HG03378 (cell line): ENCODE data around the gene ZDHHC14.
A peak's percentile ranks its signal among the peaks of the same experiment; 100 is the strongest.

Source experiments
- ATAC-seq: cut with Tn5 transposase; IDR thresholded peaks from one replicate; pipeline ENCODE4 v1.9.1; 2021; ENCODE audit warnings: mild to moderate bottlenecking, moderate library complexity; ENCODE audit not compliant: unreplicated experiment

Gene ZDHHC14

GRCh38 chr6:157651731-157652490 is 270.9 kb downstream of the ZDHHC14 start:
- no peak for ATAC-seq

DNA sequence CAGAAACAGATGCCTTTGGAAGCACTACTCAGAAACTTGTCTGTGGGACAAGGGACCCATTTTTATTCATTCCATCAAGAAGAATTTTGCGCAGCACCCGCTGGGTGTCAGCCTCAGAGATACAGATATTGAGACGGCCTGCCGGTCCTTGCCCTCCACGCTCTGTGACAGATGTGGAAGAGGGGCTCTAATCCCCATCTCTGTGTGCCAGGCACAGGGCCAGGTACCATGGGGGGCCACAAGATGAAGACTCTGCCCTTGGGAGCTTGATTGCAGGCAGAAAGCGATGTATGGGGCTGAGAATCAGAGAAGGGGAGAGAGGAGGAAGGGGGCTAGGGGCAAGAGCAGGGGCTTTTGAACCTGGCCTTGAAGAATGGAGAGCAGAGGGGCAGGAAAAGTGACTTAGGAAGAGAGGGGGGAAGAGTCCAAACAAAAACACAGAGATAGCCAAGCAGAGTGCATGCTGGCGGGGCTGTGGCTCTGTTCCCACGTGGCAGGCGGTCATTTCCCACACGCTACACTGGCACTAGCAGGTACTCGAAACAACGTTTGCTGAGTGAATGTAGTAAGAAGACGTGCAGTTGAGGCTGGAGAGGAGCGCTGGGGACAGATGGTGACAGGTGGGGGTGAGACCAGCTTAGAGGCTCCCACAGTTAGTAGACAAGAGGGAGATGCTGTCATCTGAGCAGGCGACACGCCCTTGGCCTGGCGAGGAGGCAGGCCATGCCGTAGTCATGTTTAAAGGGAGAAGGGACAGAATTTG is 271.8 kb downstream of the ZDHHC14 start:
- no peak for ATAC-seq

DNA sequence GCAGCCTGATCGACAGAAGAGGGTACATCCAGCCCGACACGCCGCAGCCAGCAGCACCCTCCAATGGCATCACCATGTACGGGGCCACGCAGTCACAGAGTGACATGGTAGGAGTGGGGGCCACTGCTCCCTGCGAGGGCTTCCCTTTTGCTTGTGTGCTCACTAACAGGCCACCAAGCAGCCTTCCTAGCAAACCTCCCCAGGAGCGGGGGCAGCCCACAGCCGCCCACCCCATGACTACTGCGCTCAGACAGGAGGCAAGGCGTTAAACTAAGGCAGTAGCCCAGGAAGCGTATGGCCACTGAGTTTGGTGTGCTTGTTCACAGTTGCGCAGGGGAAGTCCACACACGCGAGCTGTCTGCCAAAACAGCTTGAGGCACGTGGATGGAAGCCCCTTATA is 272.5 kb downstream of the ZDHHC14 start:
- ATAC-seq = no peak

- ATAC-seq = no peak
These were observed 274.1 kb downstream of the ZDHHC14 start for GRCh38 chr6:157655139-157655538.

GRCh38 chr6:157656437-157656997 is 275.5 kb downstream of the ZDHHC14 start:
- no peak for ATAC-seq

DNA sequence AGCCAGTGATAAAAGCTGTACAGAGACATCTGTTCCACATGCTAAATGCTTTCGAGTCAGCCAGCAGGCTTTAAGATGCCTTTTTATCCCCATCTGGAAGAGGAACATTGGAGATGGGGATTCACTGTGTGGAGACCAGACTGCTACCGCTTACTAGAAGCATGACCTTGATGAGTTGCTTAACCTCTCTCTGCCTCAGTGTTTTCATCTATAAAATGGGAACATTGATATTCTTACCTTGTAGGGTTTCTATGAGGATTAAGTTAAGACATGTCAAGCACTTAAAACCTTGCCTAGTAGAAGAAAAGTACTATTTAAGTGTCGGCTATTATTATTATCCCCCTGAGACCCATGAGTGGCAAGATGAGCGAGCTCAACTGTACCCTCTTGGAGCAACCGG is 276.8 kb downstream of the ZDHHC14 start:
- ATAC-seq = no peak

DNA sequence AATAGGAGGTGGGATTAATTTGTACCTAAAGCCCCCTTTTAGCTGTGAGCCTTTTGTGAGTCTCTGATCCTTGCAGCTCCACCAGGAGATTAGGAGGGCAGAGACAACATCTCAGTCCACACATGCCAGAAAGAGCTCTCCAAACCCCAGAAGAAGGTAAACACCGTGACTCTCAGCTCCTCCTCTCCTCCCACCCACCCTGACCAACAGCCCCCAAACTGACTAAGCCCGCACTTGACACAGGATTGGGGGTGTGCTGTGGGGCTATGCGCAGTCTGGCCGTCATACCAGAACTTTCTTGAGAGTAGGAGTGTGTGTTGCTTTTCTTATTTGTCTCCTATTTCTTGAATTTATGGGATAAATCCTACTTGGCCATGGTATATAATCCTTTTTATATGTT is 277.3 kb downstream of the ZDHHC14 start:
- no peak for ATAC-seq

GRCh38 chr6:157659536-157660271 is 278.7 kb downstream of the ZDHHC14 start:
- ATAC-seq = no peak

GRCh38 chr6:157660414-157660813 is 279.4 kb downstream of the ZDHHC14 start:
- no peak for ATAC-seq

DNA sequence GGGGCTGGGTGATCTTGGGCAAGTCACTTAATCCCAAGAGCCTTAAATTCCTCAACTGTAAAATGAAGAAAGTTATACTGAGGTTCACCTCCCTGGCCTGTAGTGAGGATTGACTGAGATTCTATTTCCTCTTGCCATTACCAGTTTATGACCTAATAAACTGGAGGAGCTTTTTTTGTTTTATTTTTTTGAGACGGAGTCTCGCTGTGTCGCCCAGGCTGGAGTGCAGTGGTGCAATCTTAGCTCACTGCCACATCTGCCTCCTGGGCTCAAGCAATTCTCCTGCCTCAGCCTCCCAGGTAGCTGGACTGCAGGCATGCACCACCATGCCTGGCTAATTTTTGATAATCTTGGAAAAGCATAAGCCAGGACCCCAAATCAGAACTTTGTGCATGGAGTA is 280.7 kb downstream of the ZDHHC14 start:
- no peak for ATAC-seq

DNA sequence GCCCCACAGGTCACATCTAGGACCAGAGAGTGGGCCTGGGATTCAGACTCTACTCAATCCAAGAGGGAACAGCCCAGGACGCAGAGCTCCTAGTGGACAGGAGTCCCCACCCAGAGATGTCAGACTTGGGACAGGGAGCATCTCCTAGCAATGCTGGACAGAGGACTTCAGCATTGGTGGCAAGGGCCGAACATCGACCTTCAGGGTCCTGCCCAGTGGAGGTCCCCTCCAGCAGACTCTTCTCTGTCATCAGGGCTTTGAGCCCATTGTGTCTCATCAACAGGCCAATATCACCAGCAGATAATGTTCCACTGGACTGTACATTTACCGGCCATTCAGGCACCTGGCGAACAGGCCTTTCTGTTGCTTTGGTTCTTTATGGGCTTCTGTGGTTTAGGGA is 282.3 kb downstream of the ZDHHC14 start:
- no peak for ATAC-seq

DNA sequence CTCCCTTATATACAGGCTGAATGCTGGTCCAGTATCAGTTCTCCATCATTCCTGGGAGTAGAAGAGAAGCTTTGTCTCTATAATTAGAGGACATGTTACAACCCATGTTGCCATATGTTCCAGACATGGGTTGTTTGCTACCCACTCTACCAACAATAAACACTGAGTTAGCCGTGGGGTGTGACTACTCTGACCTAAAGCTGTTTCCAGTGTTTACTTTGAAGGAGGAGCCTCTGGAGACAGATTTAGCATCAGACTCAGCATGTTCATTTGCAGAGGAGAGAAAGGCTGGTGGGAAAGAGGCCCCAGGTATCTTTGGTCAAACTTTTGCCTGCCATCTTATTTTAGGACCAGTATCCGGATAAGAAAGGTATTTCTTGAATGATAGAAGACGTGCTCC is 284.2 kb downstream of the ZDHHC14 start:
- no peak for ATAC-seq

GRCh38 chr6:157666729-157667128 is 285.7 kb downstream of the ZDHHC14 start:
- no peak for ATAC-seq

DNA sequence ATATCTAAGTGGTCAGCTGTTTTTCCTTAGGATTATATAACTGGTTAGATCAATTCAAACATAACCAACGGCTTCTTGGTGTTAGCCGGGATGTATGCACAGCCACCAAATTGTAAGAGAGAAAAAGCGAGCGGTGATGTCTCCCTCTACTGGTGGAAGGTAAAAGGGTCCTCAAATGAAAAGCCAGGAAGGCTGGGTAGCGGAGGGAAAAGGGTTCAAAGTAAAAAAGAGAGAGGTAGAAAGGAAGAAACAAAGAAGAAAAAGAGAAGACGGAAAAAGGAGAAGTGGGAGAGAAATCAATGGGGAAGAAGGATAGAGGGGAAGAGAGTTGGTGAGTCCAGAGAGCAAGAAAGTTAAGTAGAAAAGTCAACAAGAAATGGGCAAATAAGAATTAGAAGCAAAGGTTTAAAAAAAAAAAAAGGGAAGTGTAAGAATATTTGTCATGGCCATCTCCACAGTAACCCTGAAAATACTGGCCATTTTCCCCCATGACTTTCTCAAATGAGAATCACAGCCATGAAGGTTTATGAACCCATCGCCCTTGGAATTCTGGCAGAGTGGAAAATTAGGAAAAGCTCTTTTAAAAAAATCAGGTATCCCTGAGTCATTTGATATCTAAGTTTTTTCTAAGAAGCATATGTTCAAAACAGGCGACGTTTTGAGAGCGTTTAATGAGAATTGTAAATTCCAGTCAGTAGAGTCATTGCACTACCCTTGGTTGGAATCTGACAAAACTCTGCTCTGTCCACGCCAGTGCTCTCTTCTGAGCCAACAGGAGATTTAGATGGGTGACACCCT is 286.4 kb downstream of the ZDHHC14 start:
- ATAC-seq = peak; percentile 58

- no peak for ATAC-seq
These were observed 287.0 kb downstream of the ZDHHC14 start for GRCh38 chr6:157668009-157668401.

- no peak for ATAC-seq
These were observed 287.7 kb downstream of the ZDHHC14 start for GRCh38 chr6:157668713-157669112.

GRCh38 chr6:157669323-157669722 is 288.3 kb downstream of the ZDHHC14 start:
- no peak for ATAC-seq

DNA sequence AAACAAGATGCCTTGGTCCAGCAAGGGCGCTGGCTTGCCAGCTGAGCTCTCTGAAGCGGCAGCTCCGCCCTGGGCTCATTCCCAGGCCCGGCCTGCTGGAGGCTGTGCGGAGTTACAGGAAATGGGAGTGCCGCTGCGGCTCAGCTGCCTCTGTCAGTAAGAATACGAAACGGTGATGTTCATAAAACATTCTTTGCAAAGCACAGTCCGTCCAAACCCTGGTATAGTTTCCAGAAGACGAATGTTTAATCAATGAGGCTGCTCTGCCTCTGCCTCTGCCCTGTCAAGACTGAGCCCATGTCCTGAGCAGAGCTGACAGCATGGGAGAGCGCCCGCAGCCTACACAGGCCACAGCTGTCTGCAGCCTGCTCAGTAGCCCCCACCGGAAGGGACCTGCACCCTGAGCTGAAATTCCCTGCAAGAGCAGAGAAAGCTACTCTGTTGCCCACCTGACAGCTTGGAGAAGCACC is 288.8 kb downstream of the ZDHHC14 start:
- no peak for ATAC-seq

GRCh38 chr6:157670466-157671186 is 289.6 kb downstream of the ZDHHC14 start:
- no peak for ATAC-seq
